ENCODE results near the gene PRSS53.
A peak's percentile ranks its signal among the peaks of the same experiment; 100 is the strongest.

The PRSS53 gene

DNA sequence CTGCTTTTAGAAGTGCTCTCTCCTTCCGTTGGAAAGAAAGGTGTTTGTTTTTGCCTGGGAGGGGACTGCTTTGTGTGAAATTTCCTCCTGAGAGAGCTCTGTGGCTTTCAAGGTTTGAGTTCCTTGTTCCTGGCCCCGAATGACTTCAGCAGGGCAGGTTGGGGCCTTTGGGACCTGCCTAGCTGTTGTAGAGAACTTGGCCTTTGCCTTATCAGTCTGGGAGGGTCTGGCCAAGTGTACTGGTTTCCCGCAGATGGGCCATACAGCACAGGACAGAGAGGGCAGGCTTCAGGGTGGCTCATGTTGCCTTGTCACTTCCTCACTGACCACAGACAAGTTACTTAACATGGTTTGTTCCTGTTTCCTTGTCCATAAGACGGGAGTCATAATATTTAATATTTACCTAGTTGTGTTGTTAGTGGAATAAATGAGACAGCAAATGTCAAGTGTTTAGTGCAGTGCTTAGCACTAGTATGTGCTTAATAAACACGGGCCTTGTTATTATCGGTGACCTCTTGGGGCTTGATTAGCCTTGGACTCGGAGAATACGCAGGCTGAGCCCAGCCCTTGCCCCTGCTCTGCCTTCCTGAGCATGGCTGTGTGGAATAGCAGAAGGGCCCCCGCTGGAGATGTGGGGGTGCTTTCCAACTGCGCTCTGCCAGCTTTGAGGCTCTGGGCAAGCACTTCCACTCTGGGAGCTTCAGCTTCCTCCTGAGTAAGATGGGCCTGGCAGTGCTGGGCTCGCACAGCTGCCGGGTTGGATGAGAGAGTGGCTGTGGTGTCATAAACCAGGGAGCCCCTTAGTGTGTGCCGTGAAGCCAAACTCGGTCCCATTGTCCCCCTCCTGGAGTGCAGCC lies 40.2 kb upstream of the PRSS53 start:
- TF ChIP-seq, protein P1, sequence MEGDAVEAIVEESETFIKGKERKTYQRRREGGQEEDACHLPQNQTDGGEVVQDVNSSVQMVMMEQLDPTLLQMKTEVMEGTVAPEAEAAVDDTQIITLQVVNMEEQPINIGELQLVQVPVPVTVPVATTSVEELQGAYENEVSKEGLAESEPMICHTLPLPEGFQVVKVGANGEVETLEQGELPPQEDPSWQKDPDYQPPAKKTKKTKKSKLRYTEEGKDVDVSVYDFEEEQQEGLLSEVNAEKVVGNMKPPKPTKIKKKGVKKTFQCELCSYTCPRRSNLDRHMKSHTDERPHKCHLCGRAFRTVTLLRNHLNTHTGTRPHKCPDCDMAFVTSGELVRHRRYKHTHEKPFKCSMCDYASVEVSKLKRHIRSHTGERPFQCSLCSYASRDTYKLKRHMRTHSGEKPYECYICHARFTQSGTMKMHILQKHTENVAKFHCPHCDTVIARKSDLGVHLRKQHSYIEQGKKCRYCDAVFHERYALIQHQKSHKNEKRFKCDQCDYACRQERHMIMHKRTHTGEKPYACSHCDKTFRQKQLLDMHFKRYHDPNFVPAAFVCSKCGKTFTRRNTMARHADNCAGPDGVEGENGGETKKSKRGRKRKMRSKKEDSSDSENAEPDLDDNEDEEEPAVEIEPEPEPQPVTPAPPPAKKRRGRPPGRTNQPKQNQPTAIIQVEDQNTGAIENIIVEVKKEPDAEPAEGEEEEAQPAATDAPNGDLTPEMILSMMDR (IDR thresholded peaks at IDR 0.05; ENCODE audit: extremely low read depth, missing control alignments), result no peak
- DNase-seq (ENCODE audit: low spot score), result no peak

DNA sequence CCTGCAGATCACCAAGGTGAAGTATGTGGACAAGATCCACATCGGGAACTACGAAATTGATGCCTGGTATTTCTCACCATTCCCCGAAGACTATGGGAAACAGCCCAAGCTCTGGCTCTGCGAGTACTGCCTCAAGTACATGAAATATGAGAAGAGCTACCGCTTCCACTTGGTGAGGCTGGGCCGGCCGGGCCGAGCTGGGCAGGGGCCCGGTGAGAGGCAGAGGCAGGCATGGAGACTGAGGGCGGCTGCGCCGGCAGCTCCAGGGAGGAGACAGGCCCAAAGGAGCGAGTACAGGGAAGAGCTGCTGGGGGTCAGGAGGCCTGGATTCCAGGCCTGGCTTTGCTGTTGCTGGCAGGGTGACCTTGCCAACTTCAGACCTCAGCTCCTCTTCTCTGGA lies 38.4 kb upstream of the PRSS53 start:
- no peak for DNase-seq (ENCODE audit: low spot score)
- TF ChIP-seq, protein P1 (IDR thresholded peaks at IDR 0.05; ENCODE audit: extremely low read depth, missing control alignments), result no peak

DNA sequence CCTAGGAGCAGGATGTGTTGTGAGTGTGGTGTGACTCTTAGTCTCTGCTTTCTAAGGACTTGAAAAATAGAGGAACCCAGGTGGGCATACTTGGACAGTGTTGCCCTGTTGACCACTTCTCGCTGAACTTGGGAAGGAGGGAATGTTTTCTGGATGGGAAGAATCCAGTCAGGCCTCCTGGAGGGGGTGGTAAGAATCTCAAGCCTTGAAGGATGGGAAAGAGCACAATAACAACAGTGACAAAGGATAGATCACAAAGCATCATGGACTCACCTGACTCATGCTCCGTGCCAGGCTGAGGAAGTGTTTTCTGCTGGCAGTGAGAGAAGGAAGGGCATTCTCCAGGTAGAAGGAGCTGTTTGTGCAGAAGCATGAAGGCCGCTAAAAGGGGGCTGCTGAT lies 37.1 kb upstream of the PRSS53 start:
- no peak for DNase-seq (ENCODE audit: low spot score)
- TF ChIP-seq, protein P1 (IDR thresholded peaks at IDR 0.05; ENCODE audit: extremely low read depth, missing control alignments), result no peak

DNA sequence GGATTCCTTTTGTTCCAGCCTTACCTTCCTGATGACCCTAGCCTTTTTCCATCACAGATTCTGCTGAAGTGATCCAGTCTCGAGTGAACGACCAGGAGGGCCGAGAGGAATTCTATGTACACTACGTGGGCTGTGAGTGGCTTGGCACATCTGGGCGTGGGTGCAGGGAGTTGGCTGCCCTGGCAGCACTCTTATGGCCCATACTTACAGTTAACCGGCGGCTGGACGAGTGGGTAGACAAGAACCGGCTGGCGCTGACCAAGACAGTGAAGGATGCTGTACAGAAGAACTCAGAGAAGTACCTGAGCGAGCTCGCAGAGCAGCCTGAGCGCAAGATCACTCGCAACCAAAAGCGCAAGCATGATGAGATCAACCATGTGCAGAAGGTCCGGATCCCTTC lies 31.4 kb upstream of the PRSS53 start:
- TF ChIP-seq, protein P1 (IDR thresholded peaks at IDR 0.05; ENCODE audit: extremely low read depth, missing control alignments), result no peak
- DNase-seq (ENCODE audit: low spot score), result no peak

DNA sequence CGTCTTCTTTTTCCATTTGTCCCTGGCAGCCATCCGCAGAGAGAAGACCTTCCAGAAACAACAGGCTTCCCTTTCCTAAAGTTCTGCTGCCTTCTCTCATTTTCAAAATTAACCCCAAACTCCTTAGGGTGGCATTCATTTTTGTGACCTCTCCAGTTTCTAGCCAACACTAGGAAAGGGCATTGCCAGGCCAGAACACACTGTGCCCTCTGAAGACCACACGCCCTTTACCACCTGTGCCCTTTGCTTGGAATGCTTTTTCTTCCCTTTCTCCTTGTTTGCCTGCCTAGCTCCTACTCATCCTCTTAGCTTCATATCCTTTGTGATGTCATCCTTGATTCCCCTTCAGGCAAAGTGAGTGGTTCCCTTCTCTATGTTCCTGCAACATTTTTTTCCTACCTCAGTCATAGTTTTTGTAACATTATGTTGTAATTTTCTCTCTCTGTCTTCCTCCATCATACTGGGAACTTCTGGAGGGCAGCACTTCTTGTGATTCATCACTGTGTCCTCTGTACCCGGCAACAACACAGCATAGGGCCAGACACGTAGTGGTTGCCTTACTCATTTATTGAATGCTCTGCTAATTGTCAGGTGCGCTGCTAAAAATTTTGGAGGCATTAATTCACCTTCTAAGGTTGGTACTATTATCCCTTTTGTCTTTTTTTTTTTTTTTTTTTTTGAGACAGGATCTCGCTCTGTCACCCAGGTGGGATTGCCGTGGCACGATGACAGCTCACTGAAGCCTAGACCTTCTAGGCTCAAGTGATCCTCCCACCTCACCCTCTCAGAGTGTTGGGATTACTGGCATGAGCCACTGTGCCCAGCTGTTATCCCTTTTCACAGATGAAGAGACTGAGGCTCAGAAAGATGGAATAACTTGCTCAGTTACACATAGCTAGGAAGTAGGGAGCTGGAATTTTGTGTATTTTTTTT lies 29.7 kb upstream of the PRSS53 start:
- DNase-seq (ENCODE audit: low spot score), result no peak
- TF ChIP-seq, protein P1 (IDR thresholded peaks at IDR 0.05; ENCODE audit: extremely low read depth, missing control alignments), result no peak

DNA sequence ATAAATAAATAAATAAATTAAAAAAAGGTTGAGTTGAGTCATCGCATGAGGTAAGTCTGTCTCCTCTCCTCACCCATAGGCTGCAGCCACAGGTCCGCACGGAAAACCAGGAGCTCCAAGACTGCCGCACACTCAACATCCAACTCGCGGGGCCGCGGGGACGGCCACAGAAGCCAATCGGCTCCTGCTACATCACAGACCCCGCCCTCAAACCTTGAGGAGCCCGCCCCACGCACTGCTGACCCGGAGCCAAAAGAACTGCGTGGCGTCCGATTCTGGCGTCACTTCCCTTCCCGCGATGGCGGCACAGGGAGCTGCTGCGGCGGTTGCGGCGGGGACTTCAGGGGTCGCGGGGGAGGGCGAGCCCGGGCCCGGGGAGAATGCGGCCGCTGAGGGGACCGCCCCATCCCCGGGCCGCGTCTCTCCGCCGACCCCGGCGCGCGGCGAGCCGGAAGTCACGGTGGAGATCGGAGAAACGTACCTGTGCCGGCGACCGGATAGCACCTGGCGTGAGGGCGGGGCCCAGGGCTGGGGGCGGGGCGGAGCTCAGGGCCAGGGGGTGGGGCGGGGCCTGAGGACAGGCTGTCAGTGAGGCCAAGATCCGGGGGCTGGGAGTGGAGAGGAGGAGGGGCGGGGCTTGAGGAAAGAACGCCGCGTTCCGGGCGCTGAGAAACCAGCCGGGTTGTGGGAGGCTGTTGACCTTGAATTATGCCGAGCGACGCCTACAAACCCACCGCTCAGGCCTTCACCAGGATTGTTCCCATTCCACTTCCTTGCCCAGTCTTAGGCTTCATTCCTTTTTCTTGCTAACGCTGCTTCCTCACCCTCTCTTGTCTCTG lies 28.9 kb upstream of the PRSS53 start, which contains the start of gene KAT8:
Gene KAT8, plus strand, starts transcription at position 281 of the 839 bp plus-strand sequence. Its CDS starts 18 bp downstream, at position 299.
- TF ChIP-seq, protein P1 (IDR thresholded peaks at IDR 0.05; ENCODE audit: extremely low read depth, missing control alignments), result no peak
- peak; percentile 99 for DNase-seq (ENCODE audit: low spot score)

Data from GM20000 (cell line).